Mesenchymal stem cell (in vitro differentiated cells and primary cell): Measurements from ENCODE around the gene PCNX3.

Source experiments
- DNase-seq: peaks from one replicate; pipeline ENCODE4 v3.0.0-alpha.2; 2013
- H2AFZ ChIP-seq: one replicate; pipeline ENCODE4 v1.6.1; 2013; ENCODE audit warnings: low read depth, mild to moderate bottlenecking, control low read depth, inconsistent platforms, low read length, moderate library complexity
- H2AK5ac ChIP-seq: 2 replicates; pipeline ENCODE4 v1.6.1; 2013; ENCODE audit warnings: low read length, moderate library complexity, mild to moderate bottlenecking, inconsistent platforms; ENCODE audit not compliant: severe bottlenecking
- H2BK120ac ChIP-seq: one replicate; pipeline ENCODE4 v1.6.1; 2013; ENCODE audit warnings: low read depth, mild to moderate bottlenecking, inconsistent platforms, low read length, moderate library complexity
- H2BK12ac ChIP-seq, 2 experiments: one replicate each; pipeline ENCODE4 v1.6.1; 2013; ENCODE audit warnings: inconsistent platforms in 2 of 2, low read length in 2 of 2, mild to moderate bottlenecking in 2 of 2, moderate library complexity in 2 of 2, control low read depth in 1 of 2
- H2BK15ac ChIP-seq: one replicate; pipeline ENCODE4 v1.6.1; 2013; ENCODE audit warnings: mild to moderate bottlenecking, low read depth, inconsistent platforms; ENCODE audit not compliant: poor library complexity, severe bottlenecking
- H2BK5ac ChIP-seq: 2 replicates; pipeline ENCODE4 v1.6.1; 2013; ENCODE audit warnings: low read depth, mild to moderate bottlenecking, low read length, control low read depth, inconsistent platforms; ENCODE audit not compliant: poor library complexity, severe bottlenecking
- H3K14ac ChIP-seq, 2 experiments: one replicate each; pipeline ENCODE4 v1.6.1; 2013; ENCODE audit warnings: inconsistent platforms in 2 of 2, low read length in 2 of 2, control low read depth in 1 of 2, mild to moderate bottlenecking in 1 of 2, moderate library complexity in 1 of 2
- H3K18ac ChIP-seq, 2 experiments: one replicate each; pipeline ENCODE4 v1.6.1; 2013; ENCODE audit warnings: inconsistent platforms in 2 of 2, low read length in 2 of 2, control low read depth in 1 of 2, low read depth in 1 of 2, mild to moderate bottlenecking in 1 of 2
- H3K23ac ChIP-seq, 2 experiments: one replicate each; pipeline ENCODE4 v1.6.1; 2013; ENCODE audit warnings: inconsistent platforms in 2 of 2, low read length in 2 of 2, mild to moderate bottlenecking in 2 of 2, moderate library complexity in 2 of 2, control low read depth in 1 of 2
- H3K27ac ChIP-seq: 2 replicates; pipeline ENCODE4 v1.5.1; 2013; ENCODE audit warnings: mild to moderate bottlenecking, moderate library complexity, low read length, control low read depth, inconsistent platforms; ENCODE audit not compliant: poor library complexity, severe bottlenecking
- H3K27me3 ChIP-seq, 2 experiments: 2 replicates each; pipeline versions ENCODE4 v1.6.1 to v1.7.0; 2013; ENCODE audit warnings: low read length in 2 of 2, mild to moderate bottlenecking in 2 of 2, moderate library complexity in 2 of 2, control low read depth in 1 of 2, inconsistent platforms in 1 of 2; ENCODE audit not compliant: control insufficient read depth in 1 of 2, insufficient read depth in 1 of 2
- H3K36me3 ChIP-seq, 2 experiments: 2 replicates each; pipeline versions ENCODE4 v1.6.1 to v1.7.0; 2013; ENCODE audit warnings: low read length in 2 of 2, control low read depth in 1 of 2, inconsistent platforms in 1 of 2, low read depth in 1 of 2, mild to moderate bottlenecking in 1 of 2; ENCODE audit not compliant: insufficient read depth in 2 of 2, control insufficient read depth in 1 of 2
- H3K4ac ChIP-seq, 2 experiments: one replicate each; pipeline ENCODE4 v1.6.1; 2013; ENCODE audit warnings: inconsistent platforms in 2 of 2, low read length in 2 of 2, mild to moderate bottlenecking in 2 of 2, moderate library complexity in 2 of 2, control low read depth in 1 of 2, low read depth in 1 of 2
- H3K4me1 ChIP-seq: 2 replicates; pipeline ENCODE4 v1.6.1; 2013; ENCODE audit warnings: low read depth, low read length, control low read depth; ENCODE audit not compliant: control insufficient read depth, insufficient read depth
- H3K4me2 ChIP-seq: 2 replicates; pipeline ENCODE4 v1.6.1; 2013; ENCODE audit warnings: low read length, mild to moderate bottlenecking, inconsistent platforms; ENCODE audit not compliant: poor library complexity, severe bottlenecking
- H3K4me3 ChIP-seq, 2 experiments: 2 replicates each; pipeline versions ENCODE4 v1.5.1 to v1.7.0; 2013; ENCODE audit warnings: low read length in 2 of 2, mild to moderate bottlenecking in 2 of 2, control low read depth in 1 of 2, low read depth in 1 of 2; ENCODE audit not compliant: insufficient read depth in 1 of 2
- H3K79me1 ChIP-seq: replicated peaks from 2 replicates; pipeline ENCODE4 v1.6.1; 2013; ENCODE audit warnings: mild to moderate bottlenecking, control low read depth, low read length, inconsistent platforms; ENCODE audit not compliant: poor library complexity, severe bottlenecking
- H3K9ac ChIP-seq: 2 replicates; pipeline ENCODE4 v1.7.0; 2013; ENCODE audit warnings: mild to moderate bottlenecking, low read length, moderate library complexity
- H3K9me3 ChIP-seq: 2 replicates; pipeline ENCODE4 v1.7.0; 2013; ENCODE audit warnings: mild to moderate bottlenecking, low read length; ENCODE audit not compliant: control insufficient read depth
- H4K8ac ChIP-seq: one replicate; pipeline ENCODE4 v1.6.1; 2013; ENCODE audit warnings: inconsistent platforms, mild to moderate bottlenecking, low read length, moderate library complexity
- H4K91ac ChIP-seq: one replicate; pipeline ENCODE4 v1.6.1; 2013; ENCODE audit warnings: mild to moderate bottlenecking, low read length, inconsistent platforms
- whole genome bisulfite sequencing: methylation state at CpG from one replicate; pipeline ENCODE4 v1.1.7; 2013; ENCODE audit warnings: mixed read lengths; 5-methylcytosine and 5-hydroxymethylcytosine counted together

PCNX3 gene

DNA sequence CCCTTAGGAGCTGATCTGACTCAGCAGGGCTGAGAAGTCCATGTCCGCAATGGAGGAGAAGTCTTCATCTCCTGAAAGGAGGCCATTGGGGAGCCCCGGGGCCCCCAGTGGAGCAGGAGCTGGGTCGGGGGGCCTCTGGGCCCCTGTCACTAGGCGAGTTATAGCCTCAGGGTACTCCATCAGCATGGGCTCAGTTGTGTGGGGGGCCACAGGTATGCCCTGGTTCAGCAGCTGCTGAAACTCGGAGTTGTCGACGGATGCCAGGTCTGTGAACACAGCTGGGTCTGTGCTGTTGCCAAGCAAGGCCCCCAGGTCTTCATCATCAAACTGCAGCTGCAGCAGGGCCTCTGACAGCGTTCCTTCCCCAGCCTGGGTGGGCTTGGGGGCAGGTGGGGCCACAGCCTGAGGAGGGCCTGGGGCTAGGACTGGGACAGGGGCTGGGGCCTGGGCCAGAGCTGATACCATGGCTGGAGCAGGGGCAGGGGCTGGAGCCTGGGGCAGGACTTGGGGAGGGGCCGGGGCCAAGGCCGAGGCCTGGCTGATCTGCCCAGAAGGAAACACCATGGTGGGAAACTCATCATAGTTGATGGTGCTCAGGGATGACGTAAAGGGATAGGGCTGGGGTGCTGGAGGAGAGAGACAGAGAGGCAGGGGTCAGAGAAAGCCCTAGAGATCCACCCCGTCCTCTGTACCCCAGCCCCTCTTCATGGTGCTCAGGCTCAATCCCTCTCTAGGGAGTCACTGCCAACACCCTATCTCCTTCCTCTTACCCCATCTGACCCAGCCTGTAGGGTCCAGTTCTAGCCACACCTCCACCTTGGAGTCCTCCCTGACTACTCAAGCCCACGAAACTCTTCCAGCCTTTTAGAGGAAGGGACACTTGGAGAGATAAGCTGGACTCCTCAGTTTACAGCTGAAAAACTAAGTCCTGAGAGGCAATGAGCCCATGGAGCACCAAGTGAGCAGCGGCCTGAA is 39.1 kb downstream of the PCNX3 start:
- no peak overlapping the region for H2AFZ ChIP-seq
- H3K9me3 ChIP-seq = no peaks in the 10 kb centered on the region
- H3K23ac ChIP-seq = no peak overlapping the region
- no peak overlapping the region for H2BK5ac ChIP-seq
- H4K91ac ChIP-seq = peak overlapping the region; percentile 2
- H3K4ac ChIP-seq = no peak overlapping the region
- no peaks in the 10 kb centered on the region for H3K27me3 ChIP-seq
- no peak overlapping the region for H2AK5ac ChIP-seq
- no peak overlapping the region for H3K14ac ChIP-seq
- H4K8ac ChIP-seq = no peak overlapping the region
- DNase-seq = no peak
- 91% methylated on average over 14 of the region's 14 CpGs for WGBS
- peaks cover 25% of the 10 kb centered on the region for H3K79me1 ChIP-seq
- H3K27ac ChIP-seq = no peak overlapping the region
- peak overlapping the region; percentile 94 for H3K9ac ChIP-seq
- no peak overlapping the region for H3K4me3 ChIP-seq
- no peak overlapping the region for H3K18ac ChIP-seq
- no peak overlapping the region for H2BK12ac ChIP-seq
- peaks cover 15% of the 10 kb centered on the region for H3K4me1 ChIP-seq
- H3K4me2 ChIP-seq = no peak overlapping the region
- no peak overlapping the region for H2BK15ac ChIP-seq
- peaks cover 70 to 81% of the 10 kb centered on the region in 2 experiments for H3K36me3 ChIP-seq
- no peak overlapping the region for H2BK120ac ChIP-seq

DNA sequence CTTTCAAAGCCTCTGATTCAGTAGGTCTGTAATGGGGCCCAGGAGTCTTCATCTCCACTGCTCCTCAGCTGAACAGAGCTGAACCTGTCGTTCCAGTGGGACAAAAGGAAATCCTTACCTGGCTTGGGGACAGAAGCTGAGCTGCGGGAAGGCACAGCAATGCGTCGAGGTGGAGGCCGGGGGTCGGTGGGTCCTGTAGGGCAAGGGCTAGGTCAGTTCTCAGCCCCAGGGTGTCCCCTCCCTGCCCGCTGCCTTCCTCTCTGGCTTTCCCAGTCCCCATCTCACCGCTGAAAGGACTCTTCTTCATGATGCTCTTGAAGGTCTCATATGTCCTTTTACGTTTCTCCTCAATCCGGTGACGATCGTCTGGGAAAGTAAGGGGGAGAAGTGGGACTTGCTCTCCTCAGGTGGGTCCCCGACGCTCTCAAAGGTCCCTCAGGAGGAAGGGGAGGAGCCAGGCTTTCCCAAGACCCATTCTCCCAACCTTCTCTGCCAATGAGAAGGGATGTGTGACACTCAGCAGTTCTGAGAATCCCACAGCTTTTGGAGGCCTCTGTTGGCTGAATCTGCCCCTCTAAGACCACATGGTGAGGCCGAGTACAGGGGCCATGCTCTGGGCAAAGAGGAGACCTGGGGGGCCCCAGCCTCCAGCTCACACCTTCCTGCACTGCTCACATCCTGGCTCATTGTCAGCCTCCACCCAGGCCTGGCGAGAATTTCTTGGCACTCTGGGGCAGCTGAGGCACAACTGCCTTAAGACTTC is 40.2 kb downstream of the PCNX3 start:
- H3K4me2 ChIP-seq = no peak overlapping the region
- no peak overlapping the region for H2AFZ ChIP-seq
- WGBS = 96% methylated on average over 14 of the region's 16 CpGs
- peaks cover 16% of the 10 kb centered on the region for H3K4me1 ChIP-seq
- H3K27me3 ChIP-seq = no peaks in the 10 kb centered on the region
- no peak for DNase-seq
- no peak overlapping the region for H3K27ac ChIP-seq
- no peak overlapping the region for H2AK5ac ChIP-seq
- H3K4me3 ChIP-seq = no peak overlapping the region
- no peak overlapping the region for H2BK12ac ChIP-seq
- H3K14ac ChIP-seq = no peak overlapping the region
- H3K23ac ChIP-seq = no peak overlapping the region
- H2BK120ac ChIP-seq = no peak overlapping the region
- H3K36me3 ChIP-seq = peaks cover 72 to 80% of the 10 kb centered on the region in 2 experiments
- no peaks in the 10 kb centered on the region for H3K9me3 ChIP-seq
- no peak overlapping the region for H3K9ac ChIP-seq
- H4K91ac ChIP-seq = no peak overlapping the region
- no peak overlapping the region for H4K8ac ChIP-seq
- no peak overlapping the region for H3K18ac ChIP-seq
- H3K4ac ChIP-seq = no peak overlapping the region
- H3K79me1 ChIP-seq = peaks cover 32% of the 10 kb centered on the region
- H2BK15ac ChIP-seq = no peak overlapping the region
- no peak overlapping the region for H2BK5ac ChIP-seq

DNA sequence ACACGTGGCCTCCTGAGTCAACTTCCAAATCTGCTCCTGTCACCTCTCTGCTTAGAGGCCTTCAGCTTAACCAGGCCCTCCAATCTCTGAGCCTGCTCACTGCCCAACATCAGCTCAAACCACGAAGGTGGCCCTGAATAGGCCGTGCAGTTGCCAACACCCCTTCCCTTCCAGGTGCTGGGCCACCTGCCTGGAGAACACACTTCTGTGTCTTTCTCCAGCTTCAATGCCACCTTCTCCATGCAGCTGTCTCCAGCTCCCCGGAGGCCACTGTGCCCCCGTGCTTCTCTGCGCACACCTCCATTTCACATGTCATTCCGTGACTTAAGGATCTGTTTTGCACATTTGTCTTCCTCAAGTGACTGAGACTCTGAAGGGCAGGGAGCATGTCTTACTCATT is 41.9 kb downstream of the PCNX3 start:
- WGBS = 97% methylated on average over 7 of the region's 7 CpGs
- Histone ChIP-seq H3K4me3 (no peak overlapping the region), H3K36me3 (peaks cover 80 to 83% of the 10 kb centered on the region in 2 experiments), H3K9ac (no peak overlapping the region), H2AFZ (no peak overlapping the region), H4K8ac (no peak overlapping the region), H2BK120ac (no peak overlapping the region), H3K23ac (peak overlapping the region in 1 of 2 experiments; percentile 43), H3K27ac (no peak overlapping the region), H3K14ac (no peak overlapping the region), H2BK15ac (no peak overlapping the region), H3K4me1 (peaks cover 17% of the 10 kb centered on the region), H3K4ac (no peak overlapping the region), H2BK12ac (no peak overlapping the region), H2BK5ac (no peak overlapping the region), H3K9me3 (no peaks in the 10 kb centered on the region), H3K4me2 (no peak overlapping the region), H3K79me1 (peaks cover 34% of the 10 kb centered on the region), H4K91ac (peak overlapping the region; percentile 10), H3K27me3 (no peaks in the 10 kb centered on the region), H3K18ac (no peak overlapping the region), H2AK5ac (no peak overlapping the region)
- no peak for DNase-seq
